HEK293T (cell line): ENCODE measurements around the gene LMTK3.

ENCODE experiments used
- BHLHE40 ChIP-seq: fragments of 450-650 bp; IDR thresholded peaks from 2 replicates; pipeline ENCODE4 v1.6.1; 2016; ENCODE audit warnings: mild to moderate bottlenecking, moderate library complexity, borderline replicate concordance
- CTBP1 ChIP-seq: fragments of 450-650 bp; IDR thresholded peaks from 2 replicates; pipeline ENCODE4 v1.6.1; 2016; ENCODE audit warnings: borderline replicate concordance
- SP1 ChIP-seq: fragments of 450-650 bp; IDR thresholded peaks from 2 replicates; pipeline ENCODE4 v1.6.1; 2017

GRCh38 chr19:48544856-48545750 lies 33.5 kb upstream of the LMTK3 start:
- TF ChIP-seq SP1 (no peak), BHLHE40 (no peak), CTBP1 (no peak)
